GM12865 (cell line): Measurements from ENCODE around the gene AFF2.

Experiments used
- DNase-seq: peaks from one replicate; pipeline ENCODE4 v3.0.0; 2010; ENCODE audit warnings: low read depth
- H3K4me3 ChIP-seq: 2 replicates; pipeline ENCODE4 v1.5.1; 2011; ENCODE audit warnings: mild to moderate bottlenecking, low read depth, low read length, control low read depth
- TF ChIP-seq, protein P1 (sequence below): IDR thresholded peaks from 2 replicates; pipeline ENCODE4 v1.5.1; 2011; ENCODE audit warnings: low read length, control low read depth, low read depth, inconsistent platforms; ENCODE audit not compliant: insufficient read depth; ENCODE audit errors: missing control alignments

The AFF2 gene

DNA sequence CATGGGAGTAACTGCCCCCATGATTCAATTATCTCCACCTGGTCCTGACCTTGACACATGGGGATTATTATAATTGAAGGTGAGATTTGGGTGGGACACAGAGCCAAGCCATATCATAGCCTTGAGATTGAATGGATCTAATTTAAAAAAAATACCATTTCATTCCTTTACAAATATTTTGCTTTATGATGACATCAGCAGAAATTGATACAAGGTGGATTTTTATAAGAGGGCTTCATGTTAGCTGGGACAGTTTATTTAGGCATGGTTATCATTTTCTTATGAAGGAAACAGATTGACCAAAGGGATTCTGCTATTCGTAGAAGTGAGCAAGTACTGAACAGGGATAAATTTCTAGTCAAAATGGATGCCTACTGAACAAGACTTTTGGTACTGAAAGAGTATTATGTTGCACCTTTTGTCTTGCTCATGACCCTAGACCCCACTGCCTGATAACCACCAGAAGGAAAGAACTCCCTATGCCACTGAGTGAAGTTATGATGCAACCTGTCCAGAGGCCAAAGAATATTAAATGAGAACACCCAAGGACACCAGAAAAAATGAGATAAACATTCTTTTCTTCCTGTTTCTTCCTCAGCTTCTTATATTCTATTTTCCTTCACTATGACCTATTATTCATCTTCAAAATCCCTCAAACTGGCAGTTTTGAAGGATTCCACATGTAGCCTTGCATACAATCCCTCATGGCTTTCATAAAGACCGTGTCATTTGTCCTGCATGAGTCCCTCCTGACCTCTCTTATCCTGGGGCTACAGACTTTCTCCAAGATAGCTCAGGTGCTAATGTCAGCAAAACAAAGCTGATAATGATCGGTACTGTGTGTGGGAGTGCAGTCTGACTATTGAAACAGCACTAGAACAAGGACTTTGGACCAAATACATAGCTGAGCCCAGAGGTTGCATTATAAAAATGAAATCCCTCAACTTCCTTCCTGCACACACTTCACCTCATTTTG is 118.3 kb downstream of the AFF2 start:
- no peak for DNase-seq
- TF ChIP-seq, protein P1, sequence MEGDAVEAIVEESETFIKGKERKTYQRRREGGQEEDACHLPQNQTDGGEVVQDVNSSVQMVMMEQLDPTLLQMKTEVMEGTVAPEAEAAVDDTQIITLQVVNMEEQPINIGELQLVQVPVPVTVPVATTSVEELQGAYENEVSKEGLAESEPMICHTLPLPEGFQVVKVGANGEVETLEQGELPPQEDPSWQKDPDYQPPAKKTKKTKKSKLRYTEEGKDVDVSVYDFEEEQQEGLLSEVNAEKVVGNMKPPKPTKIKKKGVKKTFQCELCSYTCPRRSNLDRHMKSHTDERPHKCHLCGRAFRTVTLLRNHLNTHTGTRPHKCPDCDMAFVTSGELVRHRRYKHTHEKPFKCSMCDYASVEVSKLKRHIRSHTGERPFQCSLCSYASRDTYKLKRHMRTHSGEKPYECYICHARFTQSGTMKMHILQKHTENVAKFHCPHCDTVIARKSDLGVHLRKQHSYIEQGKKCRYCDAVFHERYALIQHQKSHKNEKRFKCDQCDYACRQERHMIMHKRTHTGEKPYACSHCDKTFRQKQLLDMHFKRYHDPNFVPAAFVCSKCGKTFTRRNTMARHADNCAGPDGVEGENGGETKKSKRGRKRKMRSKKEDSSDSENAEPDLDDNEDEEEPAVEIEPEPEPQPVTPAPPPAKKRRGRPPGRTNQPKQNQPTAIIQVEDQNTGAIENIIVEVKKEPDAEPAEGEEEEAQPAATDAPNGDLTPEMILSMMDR, result no peak
- no peak overlapping the region for H3K4me3 ChIP-seq

DNA sequence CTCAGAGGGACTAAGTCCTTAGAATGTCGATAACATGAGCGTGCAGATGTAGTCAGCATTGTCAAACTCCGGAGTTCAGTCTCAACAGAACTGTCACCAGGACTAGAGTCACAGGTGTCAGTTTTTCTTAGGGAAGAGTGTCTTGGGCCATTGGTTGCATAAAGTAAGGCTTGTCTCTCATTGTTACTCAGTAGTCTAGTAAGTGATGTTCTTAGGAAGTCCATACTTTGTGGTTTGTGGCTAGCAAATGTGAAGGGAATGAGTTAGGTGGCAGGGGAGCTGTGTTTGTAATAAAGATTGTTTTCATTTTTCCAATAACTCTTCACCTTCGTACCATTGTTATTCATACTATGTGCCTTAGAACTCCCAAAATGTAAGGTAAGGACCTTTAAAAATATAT is 119.6 kb downstream of the AFF2 start:
- DNase-seq, result no peak
- no peak overlapping the region for H3K4me3 ChIP-seq
- TF ChIP-seq, protein P1, result no peak

DNA sequence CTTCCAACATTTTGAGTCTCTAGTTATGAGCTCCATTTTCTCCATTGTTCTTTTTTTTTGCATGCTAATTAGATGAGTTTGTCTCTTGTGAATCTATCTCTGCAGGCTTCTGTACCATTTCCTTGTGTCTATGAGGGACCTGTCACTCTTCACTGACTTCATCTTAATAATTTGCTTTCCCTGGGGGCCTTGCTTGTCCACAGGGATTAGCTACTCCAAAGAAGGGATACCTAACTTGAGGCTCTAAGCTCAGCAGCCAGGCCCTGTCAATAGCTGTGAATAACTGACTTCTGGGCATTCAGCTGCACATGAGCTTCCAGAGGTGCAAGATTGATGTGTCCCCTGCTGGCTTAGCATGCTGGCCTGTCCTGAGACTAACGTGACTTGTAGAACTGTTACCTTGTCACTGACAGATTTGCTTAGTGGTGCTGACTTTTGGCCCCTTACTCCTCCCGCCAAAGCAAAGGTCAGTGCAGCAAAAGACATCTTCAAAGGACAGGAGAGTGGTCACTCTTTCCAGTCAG is 124.6 kb downstream of the AFF2 start:
- no peak for DNase-seq
- TF ChIP-seq, protein P1, result no peak
- no peak overlapping the region for H3K4me3 ChIP-seq

DNA sequence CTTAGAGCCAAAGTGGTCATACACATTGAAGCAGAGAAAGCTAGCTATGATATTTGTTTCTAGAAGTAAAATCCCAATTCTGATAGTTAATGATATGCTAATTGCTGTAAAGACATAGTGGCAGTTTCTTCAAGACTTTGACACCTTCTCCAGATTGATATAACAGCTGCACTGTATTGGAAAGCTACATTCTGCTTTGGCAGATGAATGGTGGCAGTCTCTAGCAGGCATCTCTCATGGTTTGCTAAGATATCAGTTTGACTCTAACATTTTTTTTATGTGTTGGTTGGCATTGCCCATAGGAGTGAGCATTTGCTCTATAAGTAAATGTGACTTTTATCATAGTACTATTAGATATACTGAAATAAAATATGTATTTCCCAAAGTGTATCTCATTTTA is 128.2 kb downstream of the AFF2 start:
- no peak overlapping the region for H3K4me3 ChIP-seq
- TF ChIP-seq, protein P1, result no peak
- DNase-seq, result no peak

DNA sequence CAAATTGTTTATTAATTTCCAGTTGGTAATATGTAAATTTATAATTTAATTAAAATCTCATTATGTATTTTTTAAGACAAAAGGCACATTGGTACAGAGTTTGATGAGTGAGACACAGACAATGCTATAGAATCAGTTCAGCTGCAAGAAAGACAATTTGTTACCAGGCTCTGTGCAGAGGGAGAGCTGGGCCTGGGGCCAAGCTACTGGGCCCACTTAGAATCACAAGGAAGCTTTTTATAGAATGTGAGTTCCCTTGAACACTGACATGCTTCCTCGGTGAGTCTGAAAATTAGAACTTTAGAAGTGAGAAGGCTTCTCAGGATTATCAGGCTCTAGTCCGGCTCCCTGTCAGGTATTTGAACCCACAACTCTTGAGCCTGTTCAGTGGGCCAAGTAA is 129.0 kb downstream of the AFF2 start:
- no peak overlapping the region for H3K4me3 ChIP-seq
- TF ChIP-seq, protein P1, result no peak
- DNase-seq, result no peak

DNA sequence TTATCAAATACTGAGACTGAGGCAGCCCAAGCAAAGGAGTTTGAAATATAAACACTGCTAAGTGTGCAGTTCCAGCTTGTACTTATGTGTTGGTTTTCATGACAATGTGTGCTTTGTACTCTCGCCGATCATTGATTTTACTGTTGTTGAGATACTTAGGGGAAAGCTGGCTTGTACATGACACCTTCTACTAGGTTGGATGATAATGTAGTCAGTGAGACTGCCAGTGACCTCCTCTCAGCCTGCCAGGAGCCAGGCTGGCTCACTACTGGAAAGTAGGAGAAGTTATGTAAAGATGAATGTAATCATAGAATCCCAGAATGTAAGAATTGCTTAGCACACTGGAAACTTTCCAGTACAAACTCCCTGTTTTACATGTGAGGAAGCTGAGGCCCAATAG is 132.0 kb downstream of the AFF2 start:
- no peak for DNase-seq
- no peak overlapping the region for H3K4me3 ChIP-seq
- TF ChIP-seq, protein P1, result no peak
